Measurements from ENCODE around the gene RNPEP. TPM values are rescaled to one million over a fixed set of nuclear protein-coding genes. Genes with fewer than 3 reads are reported as not detected.

Gene RNPEP
- total and polyA plus RNA-seq, 2 of the 13 experiments (the other 11 are each of a cell fraction or from before 2014, with no cell fraction given) = 20.6 to 38.4 TPM

DNA sequence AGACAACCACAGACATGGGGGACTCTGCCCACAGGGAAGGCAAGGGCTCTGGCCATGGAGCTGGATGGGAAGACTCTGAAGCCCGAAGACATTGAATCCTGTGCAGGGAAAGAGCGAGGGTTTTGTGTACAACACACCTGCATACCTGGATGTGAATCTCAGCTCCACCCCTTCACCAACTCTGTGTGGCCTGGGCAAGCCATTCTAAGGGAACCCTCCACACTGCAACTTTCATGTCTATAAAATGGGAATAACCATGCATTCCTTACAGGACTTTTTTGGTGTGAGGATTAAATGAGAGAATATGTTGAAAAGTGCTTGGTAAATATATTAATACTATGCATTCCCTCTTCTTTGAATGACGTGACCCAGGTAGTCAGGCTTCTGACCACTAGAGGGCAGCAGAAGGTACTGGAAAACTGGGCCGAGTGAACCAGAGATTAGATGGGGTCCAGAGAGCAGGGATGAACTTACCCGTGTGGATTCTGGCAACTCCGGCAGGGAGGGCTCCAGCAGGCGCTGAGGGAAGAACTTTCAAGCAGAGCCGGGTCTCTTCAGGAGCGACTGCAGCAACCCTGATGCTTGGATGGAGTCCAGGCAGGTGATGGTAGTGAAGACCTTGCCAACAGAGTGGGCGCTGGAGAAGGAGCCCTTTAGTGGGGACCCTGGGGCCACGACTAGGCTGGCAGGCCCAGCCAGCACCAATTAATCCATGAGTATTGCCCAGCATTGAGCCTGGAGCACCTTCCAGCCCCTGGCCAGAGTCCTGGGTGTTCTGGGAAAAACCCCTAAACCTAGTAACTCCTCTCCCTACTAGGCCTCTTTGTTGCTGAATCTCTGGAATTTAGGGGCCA lies 27.1 kb downstream of the RNPEP start (continued):
- no peak for TF ChIP-seq GATA4 (IDR thresholded peaks at IDR 0.05; ENCODE audit: borderline replicate concordance, low read depth)
- TF ChIP-seq ZNF10 (CRISPR knock-in tag; IDR thresholded peaks at IDR 0.05; ENCODE audit: borderline replicate concordance, low read depth) = no peak
- peak; percentile 75 for TF ChIP-seq HNF4A (CRISPR knock-in tag; IDR thresholded peaks at IDR 0.05)
- no peak for TF ChIP-seq GZF1 (CRISPR knock-in tag; IDR thresholded peaks at IDR 0.05)
- TF ChIP-seq ONECUT2 (CRISPR knock-in tag; IDR thresholded peaks at IDR 0.05) = no peak
- TF ChIP-seq PCBP1 (IDR thresholded peaks at IDR 0.05; ENCODE audit: borderline replicate concordance, low read depth, low read length) = no peak
- 0 out of 2 replicates have a peak, but pooled peaks have one; percentile 13 for TF ChIP-seq ZNF557 (CRISPR knock-in tag; IDR thresholded peaks at IDR 0.05)
- TF ChIP-seq NR2F6 (IDR thresholded peaks at IDR 0.05) = no peak
- peak; percentile 60; the same call in 1 of the 2 replicates for TF ChIP-seq NR2F6 (CRISPR knock-in tag; IDR thresholded peaks at IDR 0.05)
- no peak for TF ChIP-seq MIER2 (CRISPR knock-in tag; IDR thresholded peaks at IDR 0.05)
- TF ChIP-seq, protein P1, sequence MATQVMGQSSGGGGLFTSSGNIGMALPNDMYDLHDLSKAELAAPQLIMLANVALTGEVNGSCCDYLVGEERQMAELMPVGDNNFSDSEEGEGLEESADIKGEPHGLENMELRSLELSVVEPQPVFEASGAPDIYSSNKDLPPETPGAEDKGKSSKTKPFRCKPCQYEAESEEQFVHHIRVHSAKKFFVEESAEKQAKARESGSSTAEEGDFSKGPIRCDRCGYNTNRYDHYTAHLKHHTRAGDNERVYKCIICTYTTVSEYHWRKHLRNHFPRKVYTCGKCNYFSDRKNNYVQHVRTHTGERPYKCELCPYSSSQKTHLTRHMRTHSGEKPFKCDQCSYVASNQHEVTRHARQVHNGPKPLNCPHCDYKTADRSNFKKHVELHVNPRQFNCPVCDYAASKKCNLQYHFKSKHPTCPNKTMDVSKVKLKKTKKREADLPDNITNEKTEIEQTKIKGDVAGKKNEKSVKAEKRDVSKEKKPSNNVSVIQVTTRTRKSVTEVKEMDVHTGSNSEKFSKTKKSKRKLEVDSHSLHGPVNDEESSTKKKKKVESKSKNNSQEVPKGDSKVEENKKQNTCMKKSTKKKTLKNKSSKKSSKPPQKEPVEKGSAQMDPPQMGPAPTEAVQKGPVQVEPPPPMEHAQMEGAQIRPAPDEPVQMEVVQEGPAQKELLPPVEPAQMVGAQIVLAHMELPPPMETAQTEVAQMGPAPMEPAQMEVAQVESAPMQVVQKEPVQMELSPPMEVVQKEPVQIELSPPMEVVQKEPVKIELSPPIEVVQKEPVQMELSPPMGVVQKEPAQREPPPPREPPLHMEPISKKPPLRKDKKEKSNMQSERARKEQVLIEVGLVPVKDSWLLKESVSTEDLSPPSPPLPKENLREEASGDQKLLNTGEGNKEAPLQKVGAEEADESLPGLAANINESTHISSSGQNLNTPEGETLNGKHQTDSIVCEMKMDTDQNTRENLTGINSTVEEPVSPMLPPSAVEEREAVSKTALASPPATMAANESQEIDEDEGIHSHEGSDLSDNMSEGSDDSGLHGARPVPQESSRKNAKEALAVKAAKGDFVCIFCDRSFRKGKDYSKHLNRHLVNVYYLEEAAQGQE (IDR thresholded peaks at IDR 0.05; ENCODE audit: borderline replicate concordance in 1 of 2, low read depth in 1 of 2, low read length in 2 of 2) = no peak
- no peak for TF ChIP-seq RFXAP (CRISPR knock-in tag; IDR thresholded peaks at IDR 0.05; ENCODE audit: borderline replicate concordance)
- no peak for TF ChIP-seq CC2D1A (CRISPR knock-in tag; IDR thresholded peaks at IDR 0.05)
- TF ChIP-seq NR2F2 (IDR thresholded peaks at IDR 0.05; ENCODE audit: borderline replicate concordance, low read depth) = no peak
- TF ChIP-seq, protein P2, sequence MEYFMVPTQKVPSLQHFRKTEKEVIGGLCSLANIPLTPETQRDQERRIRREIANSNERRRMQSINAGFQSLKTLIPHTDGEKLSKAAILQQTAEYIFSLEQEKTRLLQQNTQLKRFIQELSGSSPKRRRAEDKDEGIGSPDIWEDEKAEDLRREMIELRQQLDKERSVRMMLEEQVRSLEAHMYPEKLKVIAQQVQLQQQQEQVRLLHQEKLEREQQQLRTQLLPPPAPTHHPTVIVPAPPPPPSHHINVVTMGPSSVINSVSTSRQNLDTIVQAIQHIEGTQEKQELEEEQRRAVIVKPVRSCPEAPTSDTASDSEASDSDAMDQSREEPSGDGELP (IDR thresholded peaks at IDR 0.05; ENCODE audit: borderline replicate concordance, low read depth) = no peak
- TF ChIP-seq ZNF747 (CRISPR knock-in tag; IDR thresholded peaks at IDR 0.05; ENCODE audit: borderline replicate concordance) = no peak
- no peak for TF ChIP-seq THAP11 (CRISPR knock-in tag; IDR thresholded peaks at IDR 0.05)
- TF ChIP-seq, protein P3, sequence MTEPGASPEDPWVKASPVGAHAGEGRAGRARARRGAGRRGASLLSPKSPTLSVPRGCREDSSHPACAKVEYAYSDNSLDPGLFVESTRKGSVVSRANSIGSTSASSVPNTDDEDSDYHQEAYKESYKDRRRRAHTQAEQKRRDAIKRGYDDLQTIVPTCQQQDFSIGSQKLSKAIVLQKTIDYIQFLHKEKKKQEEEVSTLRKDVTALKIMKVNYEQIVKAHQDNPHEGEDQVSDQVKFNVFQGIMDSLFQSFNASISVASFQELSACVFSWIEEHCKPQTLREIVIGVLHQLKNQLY (CRISPR knock-in tag; IDR thresholded peaks at IDR 0.05) = 0 out of 2 replicates have a peak, but pooled peaks have one; percentile 39
- peak; percentile 15; the same call in 1 of the 2 replicates for TF ChIP-seq FOXA3 (CRISPR knock-in tag; IDR thresholded peaks at IDR 0.05)
- no peak for TF ChIP-seq YEATS4 (CRISPR knock-in tag; IDR thresholded peaks at IDR 0.05; ENCODE audit: borderline replicate concordance)
- TF ChIP-seq ZNF607 (CRISPR knock-in tag; IDR thresholded peaks at IDR 0.05; ENCODE audit: borderline replicate concordance) = no peak; the same call in 1 of the 2 replicates
- no peak for TF ChIP-seq EZH2 (conservative IDR thresholded peaks at IDR 0.05; ENCODE audit: low read depth, low read length)
- TF ChIP-seq ATM (IDR thresholded peaks at IDR 0.05; ENCODE audit: borderline replicate concordance) = no peak
- 0 out of 2 replicates have a peak, but pooled peaks have one; percentile 32 for TF ChIP-seq PPARG (CRISPR knock-in tag; conservative IDR thresholded peaks at IDR 0.05)
- no peak for TF ChIP-seq SMAD9 (CRISPR knock-in tag; IDR thresholded peaks at IDR 0.05)
- TF ChIP-seq HMGA1 (CRISPR knock-in tag; conservative IDR thresholded peaks at IDR 0.05) = no peak
- no peak for TF ChIP-seq PHB2 (IDR thresholded peaks at IDR 0.05; ENCODE audit: partially characterized antibody)
- no peak for TF ChIP-seq TAF15 (IDR thresholded peaks at IDR 0.05; ENCODE audit: low read depth, low read length, poor library complexity, severe bottlenecking)

All from HepG2 (cell line).